HUES48 (cell line): ENCODE measurements around the gene PGAM4.
"Not testable (repeated sequence)": the region's sequence is repeated elsewhere in the genome, so short reads cannot be mapped to it uniquely, and the experiment has no call there.

Source experiments
- H3K27ac ChIP-seq: one replicate; pipeline ENCODE4 v1.7.0; 2013; ENCODE audit warnings: low read depth, low read length, inconsistent platforms
- H3K27me3 ChIP-seq: 2 replicates; pipeline ENCODE4 v1.6.1; 2013; ENCODE audit warnings: mild to moderate bottlenecking, low read length; ENCODE audit not compliant: control insufficient read depth, insufficient read depth
- H3K36me3 ChIP-seq: 2 replicates; pipeline ENCODE4 v1.6.1; 2013; ENCODE audit warnings: low read length; ENCODE audit not compliant: control insufficient read depth, insufficient read depth
- H3K4me1 ChIP-seq: 2 replicates; pipeline ENCODE4 v1.6.1; 2013; ENCODE audit warnings: mild to moderate bottlenecking, low read length; ENCODE audit not compliant: control insufficient read depth, insufficient read depth
- H3K4me3 ChIP-seq: 2 replicates; pipeline ENCODE4 v1.5.1; 2013; ENCODE audit warnings: mild to moderate bottlenecking, low read depth, low read length
- H3K9ac ChIP-seq: 2 replicates; pipeline ENCODE4 v1.6.1; 2013; ENCODE audit warnings: mild to moderate bottlenecking, low read depth, low read length, moderate library complexity
- H3K9me3 ChIP-seq: 2 replicates; pipeline ENCODE4 v1.6.1; 2013; ENCODE audit warnings: low read length; ENCODE audit not compliant: control insufficient read depth, insufficient read depth

PGAM4 gene

DNA sequence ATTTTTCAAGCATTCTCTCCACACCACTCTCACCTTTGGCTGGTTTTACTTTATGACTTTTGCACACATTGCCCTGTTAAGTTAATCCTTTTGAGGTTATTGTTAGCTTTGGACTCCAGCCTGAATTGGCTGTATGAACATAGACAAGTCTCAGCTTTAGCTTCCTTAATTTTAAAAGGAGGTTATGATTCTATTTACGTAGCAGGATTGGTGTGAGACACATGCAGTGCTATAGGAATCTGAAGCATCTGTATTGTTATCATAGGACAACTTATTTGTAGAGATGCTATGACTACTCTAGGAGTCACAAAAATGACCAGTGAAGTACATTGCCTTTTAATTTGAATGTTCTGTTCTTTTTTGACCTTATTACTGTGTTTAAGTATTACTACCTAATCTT, 15.7 kb downstream of the PGAM4 start:
- Histone ChIP-seq H3K27ac (no peak overlapping the region), H3K9me3 (peaks cover 25% of the 10 kb centered on the region), H3K27me3 (no peaks in the 10 kb centered on the region), H3K4me3 (no peak overlapping the region), H3K9ac (no peak overlapping the region), H3K4me1 (no peaks in the 10 kb centered on the region), H3K36me3 (no peaks in the 10 kb centered on the region)

DNA sequence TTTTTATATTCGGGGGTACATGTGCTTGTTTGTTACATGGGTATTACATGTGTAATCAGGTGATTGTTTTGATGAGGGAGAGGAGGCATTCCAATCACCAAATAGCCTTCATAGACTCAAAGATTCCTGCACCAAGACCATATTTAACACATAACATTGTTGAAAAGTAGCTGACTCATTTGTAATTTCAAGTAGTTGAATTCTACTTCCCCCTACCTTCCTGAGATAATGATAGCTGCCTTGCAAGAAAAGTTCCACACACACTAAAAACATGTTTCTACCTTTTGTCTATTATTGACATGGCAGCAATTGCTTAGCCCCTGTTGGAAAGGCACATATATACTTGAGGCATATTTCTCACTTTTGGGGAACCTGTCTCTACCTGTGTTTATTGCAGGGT, 16.1 kb downstream of the PGAM4 start:
- no peaks in the 10 kb centered on the region for H3K4me1 ChIP-seq
- no peaks in the 10 kb centered on the region for H3K36me3 ChIP-seq
- peaks cover 28% of the 10 kb centered on the region for H3K9me3 ChIP-seq
- H3K4me3 ChIP-seq, result no peak overlapping the region
- H3K27ac ChIP-seq, result no peak overlapping the region
- no peak overlapping the region for H3K9ac ChIP-seq
- H3K27me3 ChIP-seq, result no peaks in the 10 kb centered on the region

GRCh38 chrX:77952173-77952572, 17.3 kb downstream of the PGAM4 start:
- H3K27me3 ChIP-seq, result no peaks in the 10 kb centered on the region
- H3K9ac ChIP-seq, result no peak overlapping the region
- no peak overlapping the region for H3K27ac ChIP-seq
- H3K36me3 ChIP-seq, result no peaks in the 10 kb centered on the region
- H3K4me3 ChIP-seq, result no peak overlapping the region
- peaks cover 25% of the 10 kb centered on the region for H3K9me3 ChIP-seq
- no peaks in the 10 kb centered on the region for H3K4me1 ChIP-seq

- Histone ChIP-seq H3K36me3 (no peaks in the 10 kb centered on the region), H3K9ac (no peak overlapping the region), H3K27ac (no peak overlapping the region), H3K4me3 (no peak overlapping the region), H3K9me3 (peaks cover 24% of the 10 kb centered on the region), H3K27me3 (no peaks in the 10 kb centered on the region), H3K4me1 (no peaks in the 10 kb centered on the region)
Measured at GRCh38 chrX:77949840-77950239, 19.6 kb downstream of the PGAM4 start.

- no peaks in the 10 kb centered on the region for H3K36me3 ChIP-seq
- no peak overlapping the region for H3K9ac ChIP-seq
- no peaks in the 10 kb centered on the region for H3K4me1 ChIP-seq
- H3K9me3 ChIP-seq, result peaks cover 19% of the 10 kb centered on the region; the same call in 1 of the 2 replicates
- no peak overlapping the region for H3K4me3 ChIP-seq
- no peak overlapping the region for H3K27ac ChIP-seq
- no peaks in the 10 kb centered on the region for H3K27me3 ChIP-seq
Measured at GRCh38 chrX:77946571-77946970, 22.9 kb downstream of the PGAM4 start.

- Histone ChIP-seq H3K4me3 (no peak overlapping the region), H3K36me3 (no peaks in the 10 kb centered on the region), H3K4me1 (no peaks in the 10 kb centered on the region), H3K27me3 (no peaks in the 10 kb centered on the region), H3K9ac (no peak overlapping the region), H3K27ac (no peak overlapping the region), H3K9me3 (peaks cover 19% of the 10 kb centered on the region; the same call in 1 of the 2 replicates)
Measured at GRCh38 chrX:77945910-77946545, 23.4 kb downstream of the PGAM4 start.

DNA sequence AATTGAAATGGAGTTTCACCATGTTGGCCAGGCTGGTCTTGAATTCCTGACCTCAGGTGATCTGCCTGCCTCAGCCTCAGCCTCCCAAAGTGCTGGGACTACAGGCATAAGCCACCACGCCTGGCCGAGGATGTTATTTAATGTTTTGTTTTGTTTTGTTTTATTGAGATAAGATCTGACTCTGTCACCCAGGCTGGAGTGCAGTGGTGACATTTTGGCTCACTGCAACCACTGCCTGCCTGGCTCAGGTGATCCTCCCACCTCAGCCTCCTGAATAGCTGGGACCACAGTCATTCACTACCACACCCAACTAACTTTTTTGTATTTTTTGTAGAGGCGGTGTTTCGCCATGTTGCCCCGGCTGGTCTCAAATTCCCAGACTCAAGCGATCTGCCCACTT, 24.4 kb downstream of the PGAM4 start:
- not testable (repeated sequence) for H3K27ac ChIP-seq, H3K4me3 ChIP-seq, H3K4me1 ChIP-seq, H3K36me3 ChIP-seq, H3K27me3 ChIP-seq, H3K9ac ChIP-seq
- peaks cover 17% of the 10 kb centered on the region; the same call in 1 of the 2 replicates for H3K9me3 ChIP-seq

DNA sequence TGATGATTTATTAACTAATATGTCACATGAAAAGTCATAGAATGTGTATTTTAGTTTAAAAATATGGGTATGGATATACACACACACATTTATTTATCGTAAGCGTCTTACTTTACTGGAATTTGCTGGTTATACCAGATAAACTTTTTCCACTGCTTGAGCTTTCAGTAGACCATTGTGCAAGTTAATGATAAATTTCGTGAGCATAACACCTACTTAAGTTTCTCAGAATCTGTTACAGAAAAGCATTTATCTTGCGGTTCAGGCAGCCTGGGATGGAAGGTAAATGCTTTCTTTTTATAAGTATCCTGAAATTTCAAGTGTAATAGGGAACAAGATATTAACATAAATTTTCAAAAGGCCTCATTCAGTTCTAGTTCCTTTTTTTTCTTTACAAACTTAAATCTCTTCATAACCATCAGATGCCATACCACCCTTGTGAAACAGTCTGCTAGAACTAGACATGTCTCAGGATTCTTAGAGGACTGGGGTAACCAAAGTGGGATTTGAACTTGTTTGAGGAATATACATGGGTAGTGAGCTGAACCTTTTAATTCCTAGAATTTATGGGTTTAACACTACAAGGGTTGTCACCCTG, 31.3 kb downstream of the PGAM4 start:
- no peak overlapping the region for H3K4me3 ChIP-seq
- H3K9ac ChIP-seq, result no peak overlapping the region
- peaks cover 23% of the 10 kb centered on the region for H3K9me3 ChIP-seq
- no peak overlapping the region for H3K27ac ChIP-seq
- no peaks in the 10 kb centered on the region for H3K36me3 ChIP-seq
- H3K27me3 ChIP-seq, result no peaks in the 10 kb centered on the region
- no peaks in the 10 kb centered on the region for H3K4me1 ChIP-seq

DNA sequence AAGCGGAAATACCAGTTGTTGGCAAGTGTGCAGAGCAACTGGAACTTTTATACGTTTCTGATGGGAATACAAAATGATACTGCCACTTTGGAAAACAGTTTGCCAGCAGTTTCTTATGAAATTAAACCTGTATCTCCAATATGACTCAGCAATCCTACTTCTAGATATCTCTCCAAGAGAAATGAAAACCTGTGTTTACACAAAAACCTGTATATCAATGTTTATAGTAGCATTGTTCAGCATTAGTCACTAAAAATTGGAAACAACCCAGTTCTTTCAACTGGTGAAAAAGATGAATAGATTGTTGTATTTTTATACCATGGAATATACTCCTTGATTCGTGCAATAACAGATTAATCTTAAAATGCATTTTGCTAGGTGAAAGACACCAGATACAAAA, 32.1 kb downstream of the PGAM4 start:
- H3K4me3 ChIP-seq, result no peak overlapping the region
- H3K9me3 ChIP-seq, result peaks cover 28% of the 10 kb centered on the region
- H3K4me1 ChIP-seq, result no peaks in the 10 kb centered on the region
- no peak overlapping the region for H3K9ac ChIP-seq
- no peak overlapping the region for H3K27ac ChIP-seq
- no peaks in the 10 kb centered on the region for H3K27me3 ChIP-seq
- H3K36me3 ChIP-seq, result no peaks in the 10 kb centered on the region

DNA sequence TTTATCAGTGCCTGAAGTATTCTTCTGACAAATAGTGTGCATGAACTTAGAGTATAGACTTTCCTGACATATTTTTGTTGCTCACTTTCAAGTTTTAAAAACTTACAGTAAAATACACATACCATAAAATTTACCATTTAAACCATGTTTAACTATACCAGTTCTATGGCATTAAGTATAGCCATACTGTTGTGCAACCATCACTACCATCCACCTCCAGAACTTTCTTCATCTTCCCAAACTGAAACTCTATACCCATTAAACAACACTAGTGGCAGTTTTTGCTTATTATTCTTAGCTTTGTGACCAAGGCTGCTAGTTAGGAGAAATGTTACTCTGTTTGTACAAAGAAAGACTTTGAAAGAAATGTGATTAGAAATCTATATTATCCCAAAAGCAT, 33.1 kb downstream of the PGAM4 start:
- H3K27ac ChIP-seq, result no peak overlapping the region
- no peaks in the 10 kb centered on the region for H3K27me3 ChIP-seq
- no peak overlapping the region for H3K9ac ChIP-seq
- no peaks in the 10 kb centered on the region for H3K4me1 ChIP-seq
- H3K4me3 ChIP-seq, result no peak overlapping the region
- peaks cover 28% of the 10 kb centered on the region for H3K9me3 ChIP-seq
- no peaks in the 10 kb centered on the region for H3K36me3 ChIP-seq

GRCh38 chrX:77935886-77936285, 33.6 kb downstream of the PGAM4 start:
- no peaks in the 10 kb centered on the region for H3K27me3 ChIP-seq
- H3K9ac ChIP-seq, result no peak overlapping the region
- H3K36me3 ChIP-seq, result no peaks in the 10 kb centered on the region
- H3K27ac ChIP-seq, result no peak overlapping the region
- H3K9me3 ChIP-seq, result peaks cover 28% of the 10 kb centered on the region
- no peaks in the 10 kb centered on the region for H3K4me1 ChIP-seq
- H3K4me3 ChIP-seq, result no peak overlapping the region
